WTC11 (cell line): ENCODE results near the gene MRNIP. TPM values are rescaled to one million over a fixed set of nuclear protein-coding genes. Genes with fewer than 3 reads are reported as not detected.
"Not testable (repeated sequence)": the region's sequence is repeated elsewhere in the genome, so short reads cannot be mapped to it uniquely, and the experiment has no call there.

Experiments used
- ATAC-seq: fragments of 200-7000 bp; cut with Tn5 transposase; 2 replicates; pipeline ENCODE4 v1.10.0; 2021; ENCODE audit warnings: mild to moderate bottlenecking, moderate library complexity
- CTCF ChIA-PET: fragments of 300-600 bp; sonication (Branson Sonifier 250); formaldehyde crosslinking; loops from one replicate; lab custom pipeline; 2021; ENCODE audit warnings: antibody characterized with exemption; lab: Charles Lee
- POLR2A ChIA-PET: fragments of 350-600 bp; sonication (Branson Sonifier 250); formaldehyde crosslinking; loops from one replicate; lab custom pipeline; 2021; ENCODE audit warnings: antibody characterized with exemption; lab: Charles Lee
- DNase-seq: peaks from one replicate; pipeline ENCODE4 v3.0.0; 2021; ENCODE audit warnings: low spot score
- H3K27ac Mint-ChIP-seq: 2 replicates; pipeline ENCODE4 v1.8.0; 2021; ENCODE audit warnings: mixed read lengths
- H3K27me3 Mint-ChIP-seq: 2 replicates; pipeline ENCODE4 v1.8.0; 2021; ENCODE audit warnings: low read depth, mild to moderate bottlenecking, moderate library complexity, mixed read lengths
- H3K36me3 Mint-ChIP-seq: 2 replicates; pipeline ENCODE4 v1.8.0; 2021; ENCODE audit warnings: mixed read lengths
- H3K4me1 Mint-ChIP-seq: 2 replicates; pipeline ENCODE4 v1.8.0; 2022; ENCODE audit warnings: mixed read lengths
- H3K4me3 Mint-ChIP-seq: 2 replicates; pipeline ENCODE4 v1.8.0; 2021; ENCODE audit warnings: mild to moderate bottlenecking, moderate library complexity, mixed read lengths
- H3K9me3 Mint-ChIP-seq: 2 replicates; pipeline ENCODE4 v1.8.0; 2021; ENCODE audit warnings: mixed read lengths
- CBFB ChIP-seq: sonication (generic); formaldehyde crosslinking; IDR thresholded peaks from 2 replicates; pipeline ENCODE4 v1.8.1; 2022; ENCODE audit warnings: mild to moderate bottlenecking, low read depth, missing genetic modification reagents
- ETV6 ChIP-seq: sonication (generic); formaldehyde crosslinking; IDR thresholded peaks from 2 replicates; pipeline ENCODE4 v1.8.1; 2022; ENCODE audit warnings: mild to moderate bottlenecking, missing genetic modification reagents
- FOXK1 ChIP-seq: sonication (generic); formaldehyde crosslinking; IDR thresholded peaks from 2 replicates; pipeline ENCODE4 v1.8.0; 2022; ENCODE audit warnings: mild to moderate bottlenecking, moderate library complexity, missing genetic modification reagents
- FOXP1 ChIP-seq: sonication (generic); formaldehyde crosslinking; IDR thresholded peaks from 2 replicates; pipeline ENCODE4 v1.8.0; 2022; ENCODE audit warnings: missing genetic modification reagents, mild to moderate bottlenecking, moderate library complexity, borderline replicate concordance
- GABPB1 ChIP-seq: sonication (generic); formaldehyde crosslinking; IDR thresholded peaks from 2 replicates; pipeline ENCODE4 v1.8.1; 2023; ENCODE audit warnings: mild to moderate bottlenecking, missing genetic modification reagents
- JAZF1 ChIP-seq: fragments of 250-450 bp; sonication (Bioruptor Pico); IDR thresholded peaks from 2 replicates; pipeline ENCODE4 v1.9.0; 2021; ENCODE audit warnings: moderate library complexity, mild to moderate bottlenecking, inconsistent platforms
- KAT7 ChIP-seq: sonication (generic); formaldehyde crosslinking; IDR thresholded peaks from 2 replicates; pipeline ENCODE4 v1.8.1; 2023; ENCODE audit warnings: missing genetic modification reagents, mild to moderate bottlenecking, borderline replicate concordance
- NR2C2 ChIP-seq: sonication (generic); formaldehyde crosslinking; IDR thresholded peaks from 2 replicates; pipeline ENCODE4 v1.8.0; 2022; ENCODE audit warnings: mild to moderate bottlenecking, missing genetic modification reagents
- SMAD3 ChIP-seq: sonication (generic); formaldehyde crosslinking; IDR thresholded peaks from 2 replicates; pipeline ENCODE4 v1.8.0; 2022; ENCODE audit warnings: missing genetic modification reagents, mild to moderate bottlenecking, borderline replicate concordance
- SP1 ChIP-seq: sonication (generic); formaldehyde crosslinking; conservative IDR thresholded peaks from 2 replicates; pipeline ENCODE4 v1.8.1; 2022; ENCODE audit warnings: missing genetic modification reagents
- TCF7 ChIP-seq: sonication (generic); formaldehyde crosslinking; IDR thresholded peaks from 2 replicates; pipeline ENCODE4 v1.8.0; 2022; ENCODE audit warnings: mild to moderate bottlenecking, low read depth, missing genetic modification reagents, moderate library complexity
- USF1 ChIP-seq: sonication (generic); formaldehyde crosslinking; IDR thresholded peaks from 2 replicates; pipeline ENCODE4 v1.8.0; 2022; ENCODE audit warnings: mild to moderate bottlenecking, missing genetic modification reagents
- ZNF121 ChIP-seq: sonication (generic); formaldehyde crosslinking; IDR thresholded peaks from 2 replicates; pipeline ENCODE4 v1.8.0; 2023; ENCODE audit warnings: missing genetic modification reagents
- ZNF138 ChIP-seq: sonication (generic); formaldehyde crosslinking; conservative IDR thresholded peaks from 2 replicates; pipeline ENCODE4 v1.8.1; 2022; ENCODE audit warnings: mild to moderate bottlenecking, moderate library complexity, missing genetic modification reagents
- ZNF317 ChIP-seq: sonication (generic); formaldehyde crosslinking; IDR thresholded peaks from 2 replicates; pipeline ENCODE4 v1.8.1; 2023; ENCODE audit warnings: low read depth, mild to moderate bottlenecking, moderate library complexity, missing genetic modification reagents, borderline replicate concordance
- ZNF423 ChIP-seq: fragments of 250-450 bp; sonication (Bioruptor Pico); IDR thresholded peaks from 2 replicates; pipeline ENCODE4 v2.1.2; 2022; ENCODE audit warnings: mild to moderate bottlenecking, moderate library complexity
- total RNA-seq: library from RNA; stranded (reverse); gene quantifications from 3 replicates; pipeline ENCODE4 v1.2.3, GENCODE V29; 2021
- TF ChIP-seq, protein P1 (sequence below): fragments of 250-450 bp; sonication (Bioruptor Pico); conservative IDR thresholded peaks from 2 replicates; pipeline ENCODE4 v1.9.0; 2021; ENCODE audit warnings: mild to moderate bottlenecking

MRNIP gene
- total RNA-seq, 1 experiment from 2014 or later, result 42.0 TPM

DNA sequence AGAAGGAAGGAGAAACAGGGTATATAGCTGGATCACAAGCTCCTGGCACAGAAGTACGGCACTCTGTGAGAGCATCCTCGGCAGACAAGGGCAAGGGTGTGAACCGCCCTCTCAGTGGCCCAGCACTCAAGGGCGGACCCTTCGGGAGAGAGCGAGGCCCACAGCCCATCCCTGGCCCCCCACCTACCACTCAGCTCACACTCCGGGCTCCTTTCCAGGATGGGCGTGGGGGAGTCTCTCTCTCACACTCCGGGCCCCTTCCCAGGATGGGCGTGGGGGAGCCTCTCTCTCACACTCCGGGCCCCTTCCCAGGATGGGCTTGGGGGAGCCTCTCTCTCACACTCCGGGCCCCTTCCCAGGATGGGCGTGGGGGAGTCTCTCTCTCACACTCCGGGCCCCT is 12.9 kb upstream of the MRNIP start:
- H3K9me3 Mint-ChIP-seq, ATAC-seq, H3K4me3 Mint-ChIP-seq, H3K4me1 Mint-ChIP-seq, H3K27ac Mint-ChIP-seq, POLR2A ChIA-PET, DNase-seq, H3K27me3 Mint-ChIP-seq: not testable (repeated sequence)
- peaks cover 33% of the 10 kb centered on the region for H3K36me3 Mint-ChIP-seq
- CTCF ChIA-PET, result interaction anchor here (1.2 to 3.4 kb wide), 5 partner anchors 11 to 290 kb away, joined by 3 to 17 read pairs (median 4); no protein-coding TSS in a partner anchor

DNA sequence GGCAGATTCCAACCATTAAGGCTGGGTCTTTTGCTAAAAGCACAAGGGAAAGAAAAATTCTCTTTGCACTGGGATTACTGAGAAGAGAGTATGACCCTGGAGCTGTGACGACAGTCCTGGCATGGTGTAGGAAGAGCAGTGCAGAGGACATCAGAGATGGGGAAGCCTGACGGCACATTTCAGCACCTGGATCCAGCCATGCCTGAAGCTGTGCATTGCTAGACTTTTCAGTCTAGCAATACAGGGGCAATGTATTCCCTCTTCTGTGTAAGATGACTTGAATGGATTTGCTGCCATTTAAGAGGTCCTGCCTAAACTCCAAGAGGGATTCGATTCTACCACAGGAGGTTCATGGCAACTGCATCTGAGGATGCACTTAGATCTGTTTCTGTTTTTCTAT is 12.3 kb upstream of the MRNIP start:
- ATAC-seq, result no peak
- TF ChIP-seq NR2C2 (CRISPR knock-in tag), result no peak
- no peak for TF ChIP-seq SMAD3
- TF ChIP-seq ZNF423 (CRISPR knock-in tag), result no peak
- no peak for TF ChIP-seq ZNF121 (CRISPR knock-in tag)
- TF ChIP-seq ETV6 (CRISPR knock-in tag), result no peak
- no peak for TF ChIP-seq TCF7 (CRISPR knock-in tag)
- TF ChIP-seq, protein P1, sequence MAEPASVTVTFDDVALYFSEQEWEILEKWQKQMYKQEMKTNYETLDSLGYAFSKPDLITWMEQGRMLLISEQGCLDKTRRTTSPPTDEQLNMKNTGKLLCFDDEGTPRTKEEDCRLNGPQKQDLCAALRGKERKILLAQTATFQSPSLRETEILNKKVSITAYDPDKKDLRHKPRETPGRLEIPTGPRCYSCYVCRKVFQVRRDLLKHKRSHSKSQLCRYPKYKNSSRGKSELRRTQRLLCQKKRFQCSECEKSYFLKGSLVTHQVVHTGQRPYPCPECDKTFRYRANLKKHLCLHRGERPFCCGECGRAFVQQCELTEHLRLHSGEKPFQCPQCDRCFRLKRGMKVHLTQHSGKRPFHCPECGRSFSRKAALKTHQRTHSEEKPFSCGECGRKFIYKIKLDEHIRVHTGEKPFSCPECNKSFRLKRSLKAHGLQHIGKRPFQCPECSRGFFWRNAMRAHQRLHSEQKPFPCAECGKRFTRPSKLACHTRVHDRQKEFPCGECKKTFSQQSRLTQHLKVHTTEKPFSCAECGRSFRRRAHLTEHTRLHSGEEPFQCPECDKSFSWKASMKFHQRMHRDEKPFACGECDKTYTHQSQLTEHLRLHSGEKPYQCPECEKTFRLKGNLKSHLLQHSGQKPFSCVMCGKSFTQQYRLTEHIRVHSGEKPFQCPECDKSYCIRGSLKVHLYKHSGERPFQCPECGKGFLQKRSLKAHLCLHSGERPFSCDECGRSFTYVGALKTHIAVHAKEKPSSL, result no peak
- no peak for TF ChIP-seq CBFB (CRISPR knock-in tag)
- Mint-ChIP-seq H3K36me3 (peaks cover 28% of the 10 kb centered on the region), H3K9me3 (no peaks in the 10 kb centered on the region), H3K4me3 (no peak overlapping the region), H3K27ac (peak overlapping the region; percentile 70), H3K27me3 (no peaks in the 10 kb centered on the region), H3K4me1 (peaks cover 2% of the 10 kb centered on the region; the same call in 1 of the 2 replicates)
- ChIA-PET POLR2A (no interaction called here), CTCF (interaction anchor here (1.2 to 3.4 kb wide), 6 partner anchors 10 to 291 kb away, joined by 3 to 17 read pairs (median 4); no protein-coding TSS in a partner anchor)
- no peak for DNase-seq

DNA sequence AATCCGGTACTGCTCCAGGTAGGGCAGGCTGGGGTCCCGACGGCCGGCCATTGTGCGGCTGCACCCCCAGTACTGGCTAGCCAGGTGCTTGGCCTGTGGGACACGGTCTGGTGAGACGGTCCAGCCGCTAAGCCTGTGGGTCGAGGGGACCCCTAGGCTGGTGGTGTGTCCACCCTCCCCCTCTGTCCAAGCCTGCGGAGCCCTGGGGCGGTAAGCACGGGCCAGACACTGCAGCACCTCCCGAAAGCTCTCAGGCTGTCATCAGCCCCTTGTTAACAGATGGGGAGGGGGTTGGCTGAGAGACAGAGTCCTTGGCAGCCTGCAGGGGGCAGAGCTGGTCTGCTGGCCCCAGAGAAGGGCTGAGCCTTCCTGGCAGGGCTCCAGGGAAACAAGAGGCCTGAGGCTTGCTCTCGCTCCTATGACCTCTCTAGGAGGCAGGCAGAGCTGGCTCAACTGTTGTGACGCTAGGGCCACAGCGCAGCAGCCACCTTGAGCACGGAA is 11.8 kb upstream of the MRNIP start:
- Mint-ChIP-seq H3K27me3 (no peaks in the 10 kb centered on the region), H3K9me3 (no peaks in the 10 kb centered on the region), H3K4me3 (no peak overlapping the region), H3K4me1 (peaks cover 2% of the 10 kb centered on the region; the same call in 1 of the 2 replicates), H3K36me3 (peaks cover 27% of the 10 kb centered on the region), H3K27ac (peak overlapping the region; percentile 70)
- TF ChIP-seq ZNF423 (CRISPR knock-in tag) (no peak), ZNF317 (CRISPR knock-in tag) (no peak), FOXK1 (CRISPR knock-in tag) (no peak), USF1 (CRISPR knock-in tag) (no peak), FOXP1 (no peak), KAT7 (CRISPR knock-in tag) (no peak), CBFB (CRISPR knock-in tag) (no peak), SMAD3 (no peak), ZNF138 (no peak), SP1 (no peak), JAZF1 (CRISPR knock-in tag) (no peak), GABPB1 (CRISPR knock-in tag) (no peak)
- no peak for DNase-seq
- ATAC-seq, result peak; percentile 40
- CTCF ChIA-PET, result interaction anchor here (0.7 to 3.4 kb wide), 7 partner anchors 9 to 291 kb away, joined by 3 to 17 read pairs (median 4); no protein-coding TSS in a partner anchor
- POLR2A ChIA-PET, result no interaction called here
